Mucosa of stomach (tissue), 1 donor: ENCODE data around the gene SEPTIN6.
"Not testable (repeated sequence)": the region's sequence is repeated elsewhere in the genome, so short reads cannot be mapped to it uniquely, and the experiment has no call there.

Experiments
- H3K27me3 ChIP-seq: one replicate; pipeline ENCODE4 v1.7.0; 2013; ENCODE audit warnings: mild to moderate bottlenecking, low read length; ENCODE audit not compliant: control insufficient read depth, insufficient read depth
- H3K36me3 ChIP-seq: one replicate; pipeline ENCODE4 v1.7.0; 2013; ENCODE audit warnings: low read length; ENCODE audit not compliant: control insufficient read depth, insufficient read depth
- H3K4me1 ChIP-seq: one replicate; pipeline ENCODE4 v1.7.0; 2013; ENCODE audit warnings: mild to moderate bottlenecking, low read length; ENCODE audit not compliant: control insufficient read depth, insufficient read depth
- H3K4me3 ChIP-seq: one replicate; pipeline ENCODE4 v1.7.0; 2013; ENCODE audit warnings: low read length
- H3K9ac ChIP-seq: one replicate; pipeline ENCODE4 v1.7.0; 2013; ENCODE audit warnings: mild to moderate bottlenecking, low read length, moderate library complexity
- H3K9me3 ChIP-seq: one replicate; pipeline ENCODE4 v1.7.0; 2013; ENCODE audit warnings: mild to moderate bottlenecking, low read length, moderate library complexity; ENCODE audit not compliant: control insufficient read depth
- donor health status: Pancreatic carcinoma.

Gene SEPTIN6

GRCh38 chrX:119667111-119667878 is 25.7 kb downstream of the SEPTIN6 start:
- Histone ChIP-seq H3K4me1 (peaks cover 6% of the 10 kb centered on the region), H3K27me3 (no peaks in the 10 kb centered on the region), H3K9me3 (no peaks in the 10 kb centered on the region), H3K4me3 (no peak overlapping the region), H3K9ac (no peak overlapping the region), H3K36me3 (no peaks in the 10 kb centered on the region)

DNA sequence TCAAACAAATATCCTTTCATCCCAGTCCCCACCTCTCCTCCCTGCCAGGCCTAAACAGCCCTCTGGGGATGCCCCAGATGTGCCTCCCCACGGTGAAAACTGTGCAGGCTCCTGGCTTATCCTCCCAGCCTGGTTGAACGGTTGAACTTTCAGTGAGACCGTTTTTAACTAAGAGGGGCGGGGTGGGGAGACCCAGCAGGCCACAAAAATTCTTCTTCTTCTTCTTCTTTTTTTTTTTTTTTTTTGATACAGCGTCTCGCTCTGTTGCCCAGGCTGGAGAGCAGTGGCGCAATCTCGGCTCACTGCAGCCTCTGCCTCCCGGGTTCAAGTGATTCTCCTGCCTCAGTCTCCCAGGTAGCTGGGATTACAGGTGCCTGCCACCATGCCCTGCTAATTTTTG is 28.1 kb downstream of the SEPTIN6 start:
- H3K27me3 ChIP-seq, H3K4me3 ChIP-seq, H3K36me3 ChIP-seq, H3K4me1 ChIP-seq, H3K9ac ChIP-seq, H3K9me3 ChIP-seq: not testable (repeated sequence)

DNA sequence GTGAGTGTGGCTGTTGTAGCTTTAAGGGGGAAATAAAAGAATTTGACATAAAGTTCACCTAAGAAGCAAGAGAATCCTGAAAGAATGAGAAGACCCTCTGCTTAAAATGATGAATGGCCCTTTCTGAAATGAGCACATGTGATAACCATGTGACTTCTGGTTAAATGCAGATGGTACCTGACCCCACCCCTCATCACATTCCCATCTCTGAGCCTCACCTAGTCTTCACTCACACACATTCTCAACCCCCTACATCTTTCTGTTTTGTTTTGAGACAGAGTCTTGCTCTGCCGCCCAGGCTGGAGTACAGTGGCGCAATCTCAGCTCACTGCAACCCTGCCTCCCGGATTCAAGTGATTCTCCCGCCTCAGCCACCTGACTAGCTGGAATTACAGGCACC is 31.5 kb downstream of the SEPTIN6 start:
- Histone ChIP-seq H3K27me3 (no peaks in the 10 kb centered on the region), H3K9me3 (no peaks in the 10 kb centered on the region), H3K36me3 (no peaks in the 10 kb centered on the region), H3K4me3 (no peak overlapping the region), H3K9ac (no peak overlapping the region), H3K4me1 (no peaks in the 10 kb centered on the region)

DNA sequence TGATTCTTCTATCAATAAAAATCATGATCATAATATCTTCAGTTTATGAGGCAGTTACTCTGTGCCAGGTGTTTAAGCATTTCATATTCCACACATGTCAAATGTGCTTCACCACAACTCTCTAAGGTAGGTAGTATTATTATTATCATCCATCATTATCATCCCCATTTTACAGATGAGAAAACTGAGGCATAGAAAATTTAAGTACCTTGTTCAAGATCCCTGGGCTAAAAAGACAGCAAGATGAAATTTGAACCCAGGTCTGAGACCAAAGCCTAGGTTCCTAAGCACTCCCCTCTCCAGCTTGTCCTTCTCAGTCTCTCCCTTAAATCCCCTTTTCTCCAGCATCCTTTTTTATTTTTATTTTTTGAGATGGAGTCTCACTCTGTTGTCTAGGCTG is 33.4 kb downstream of the SEPTIN6 start:
- Histone ChIP-seq H3K4me1 (no peaks in the 10 kb centered on the region), H3K9me3 (no peaks in the 10 kb centered on the region), H3K4me3 (no peak overlapping the region), H3K36me3 (no peaks in the 10 kb centered on the region), H3K9ac (no peak overlapping the region), H3K27me3 (no peaks in the 10 kb centered on the region)

- H3K9me3 ChIP-seq: no peaks in the 10 kb centered on the region
- H3K27me3 ChIP-seq: no peaks in the 10 kb centered on the region
- H3K4me1 ChIP-seq: no peaks in the 10 kb centered on the region
- no peaks in the 10 kb centered on the region for H3K36me3 ChIP-seq
- no peak overlapping the region for H3K4me3 ChIP-seq
- no peak overlapping the region for H3K9ac ChIP-seq
Observed at GRCh38 chrX:119655125-119655524, 37.8 kb downstream of the SEPTIN6 start.

GRCh38 chrX:119654112-119654531 is 38.8 kb downstream of the SEPTIN6 start:
- no peak overlapping the region for H3K9ac ChIP-seq
- no peak overlapping the region for H3K4me3 ChIP-seq
- no peaks in the 10 kb centered on the region for H3K9me3 ChIP-seq
- H3K27me3 ChIP-seq: no peaks in the 10 kb centered on the region
- no peaks in the 10 kb centered on the region for H3K4me1 ChIP-seq
- H3K36me3 ChIP-seq: no peaks in the 10 kb centered on the region

DNA sequence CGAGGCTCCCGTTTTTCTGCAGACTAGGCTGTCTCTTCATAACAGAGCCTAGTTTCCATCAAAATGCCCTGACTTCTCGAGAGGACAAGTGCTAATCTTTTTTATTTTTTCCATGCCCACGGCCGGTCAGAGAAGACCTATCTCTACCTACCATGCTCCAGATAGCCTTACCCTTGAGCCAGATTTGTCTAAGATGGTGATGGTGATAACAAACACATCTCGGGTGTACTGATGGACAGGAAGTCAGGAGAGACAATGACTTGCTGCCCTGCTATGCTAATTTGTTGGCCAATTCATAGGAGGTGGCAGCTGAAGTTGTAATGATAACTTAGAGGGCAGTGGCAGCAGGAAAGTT is 44.6 kb downstream of the SEPTIN6 start:
- H3K4me1 ChIP-seq: no peaks in the 10 kb centered on the region
- no peak overlapping the region for H3K4me3 ChIP-seq
- H3K36me3 ChIP-seq: no peaks in the 10 kb centered on the region
- no peak overlapping the region for H3K9ac ChIP-seq
- H3K9me3 ChIP-seq: no peaks in the 10 kb centered on the region
- H3K27me3 ChIP-seq: no peaks in the 10 kb centered on the region

GRCh38 chrX:119647552-119648420 is 45.2 kb downstream of the SEPTIN6 start:
- Histone ChIP-seq H3K4me3 (no peak overlapping the region), H3K9me3 (no peaks in the 10 kb centered on the region), H3K27me3 (no peaks in the 10 kb centered on the region), H3K36me3 (no peaks in the 10 kb centered on the region), H3K9ac (no peak overlapping the region), H3K4me1 (no peaks in the 10 kb centered on the region)

DNA sequence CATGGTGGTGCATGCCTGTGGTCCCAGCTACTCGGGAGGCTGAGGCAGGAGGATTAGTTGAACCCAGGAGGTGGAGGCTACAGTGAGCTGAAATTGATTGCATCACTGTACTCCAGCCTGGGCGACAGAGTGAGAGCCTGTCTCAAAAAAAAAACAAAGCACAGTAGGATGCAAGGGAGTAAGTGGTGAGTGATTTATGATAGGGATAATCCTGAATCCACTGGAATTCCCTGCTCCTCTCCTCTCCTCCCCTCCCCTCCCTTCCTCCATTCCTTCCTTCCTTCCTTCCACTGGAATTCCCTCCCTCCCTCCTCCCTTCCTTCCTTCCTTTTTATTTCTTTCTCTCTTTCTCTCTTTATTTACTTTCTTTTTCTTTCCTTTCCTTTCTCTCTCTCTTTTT is 45.9 kb downstream of the SEPTIN6 start:
- H3K36me3 ChIP-seq: no peaks in the 10 kb centered on the region
- H3K4me3 ChIP-seq: no peak overlapping the region
- H3K4me1 ChIP-seq: no peaks in the 10 kb centered on the region
- no peaks in the 10 kb centered on the region for H3K27me3 ChIP-seq
- no peak overlapping the region for H3K9ac ChIP-seq
- no peaks in the 10 kb centered on the region for H3K9me3 ChIP-seq

GRCh38 chrX:119646515-119646914 is 46.5 kb downstream of the SEPTIN6 start:
- Histone ChIP-seq H3K4me1 (no peaks in the 10 kb centered on the region), H3K9me3 (no peaks in the 10 kb centered on the region), H3K36me3 (no peaks in the 10 kb centered on the region), H3K4me3 (no peak overlapping the region), H3K9ac (no peak overlapping the region), H3K27me3 (no peaks in the 10 kb centered on the region)

- no peaks in the 10 kb centered on the region for H3K36me3 ChIP-seq
- no peaks in the 10 kb centered on the region for H3K27me3 ChIP-seq
- H3K9me3 ChIP-seq: no peaks in the 10 kb centered on the region
- no peaks in the 10 kb centered on the region for H3K4me1 ChIP-seq
- no peak overlapping the region for H3K9ac ChIP-seq
- H3K4me3 ChIP-seq: no peak overlapping the region
Observed at GRCh38 chrX:119643696-119644095, 49.3 kb downstream of the SEPTIN6 start.
